Cardiac atrium fibroblast (primary cell): ENCODE results near the gene BRCA2. TPM values are rescaled to one million over a fixed set of nuclear protein-coding genes. Genes with fewer than 3 reads are reported as not detected.

ENCODE experiments used
- total RNA-seq: library from RNA; depleted of rRNA; stranded (reverse); fragments of >200 nt; gene quantifications from 2 replicates; pipeline ENCODE4 v1.2.3, GENCODE V29; 2015

The BRCA2 gene, protein sequence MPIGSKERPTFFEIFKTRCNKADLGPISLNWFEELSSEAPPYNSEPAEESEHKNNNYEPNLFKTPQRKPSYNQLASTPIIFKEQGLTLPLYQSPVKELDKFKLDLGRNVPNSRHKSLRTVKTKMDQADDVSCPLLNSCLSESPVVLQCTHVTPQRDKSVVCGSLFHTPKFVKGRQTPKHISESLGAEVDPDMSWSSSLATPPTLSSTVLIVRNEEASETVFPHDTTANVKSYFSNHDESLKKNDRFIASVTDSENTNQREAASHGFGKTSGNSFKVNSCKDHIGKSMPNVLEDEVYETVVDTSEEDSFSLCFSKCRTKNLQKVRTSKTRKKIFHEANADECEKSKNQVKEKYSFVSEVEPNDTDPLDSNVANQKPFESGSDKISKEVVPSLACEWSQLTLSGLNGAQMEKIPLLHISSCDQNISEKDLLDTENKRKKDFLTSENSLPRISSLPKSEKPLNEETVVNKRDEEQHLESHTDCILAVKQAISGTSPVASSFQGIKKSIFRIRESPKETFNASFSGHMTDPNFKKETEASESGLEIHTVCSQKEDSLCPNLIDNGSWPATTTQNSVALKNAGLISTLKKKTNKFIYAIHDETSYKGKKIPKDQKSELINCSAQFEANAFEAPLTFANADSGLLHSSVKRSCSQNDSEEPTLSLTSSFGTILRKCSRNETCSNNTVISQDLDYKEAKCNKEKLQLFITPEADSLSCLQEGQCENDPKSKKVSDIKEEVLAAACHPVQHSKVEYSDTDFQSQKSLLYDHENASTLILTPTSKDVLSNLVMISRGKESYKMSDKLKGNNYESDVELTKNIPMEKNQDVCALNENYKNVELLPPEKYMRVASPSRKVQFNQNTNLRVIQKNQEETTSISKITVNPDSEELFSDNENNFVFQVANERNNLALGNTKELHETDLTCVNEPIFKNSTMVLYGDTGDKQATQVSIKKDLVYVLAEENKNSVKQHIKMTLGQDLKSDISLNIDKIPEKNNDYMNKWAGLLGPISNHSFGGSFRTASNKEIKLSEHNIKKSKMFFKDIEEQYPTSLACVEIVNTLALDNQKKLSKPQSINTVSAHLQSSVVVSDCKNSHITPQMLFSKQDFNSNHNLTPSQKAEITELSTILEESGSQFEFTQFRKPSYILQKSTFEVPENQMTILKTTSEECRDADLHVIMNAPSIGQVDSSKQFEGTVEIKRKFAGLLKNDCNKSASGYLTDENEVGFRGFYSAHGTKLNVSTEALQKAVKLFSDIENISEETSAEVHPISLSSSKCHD (N-terminal part only)
- 2.1 and 6.1 TPM in 2 replicates for total RNA-seq

GRCh38 chr13:32315238-32316027, at the start of gene BRCA2, which contains the start of gene ZAR1L:
Gene BRCA2 (plus strand): TSS chr13:32315508. CDS start chr13:32316461, 953 bp downstream.
Gene ZAR1L (minus strand): TSS chr13:32315363. CDS start chr13:32311925, 3,438 bp downstream.

DNA sequence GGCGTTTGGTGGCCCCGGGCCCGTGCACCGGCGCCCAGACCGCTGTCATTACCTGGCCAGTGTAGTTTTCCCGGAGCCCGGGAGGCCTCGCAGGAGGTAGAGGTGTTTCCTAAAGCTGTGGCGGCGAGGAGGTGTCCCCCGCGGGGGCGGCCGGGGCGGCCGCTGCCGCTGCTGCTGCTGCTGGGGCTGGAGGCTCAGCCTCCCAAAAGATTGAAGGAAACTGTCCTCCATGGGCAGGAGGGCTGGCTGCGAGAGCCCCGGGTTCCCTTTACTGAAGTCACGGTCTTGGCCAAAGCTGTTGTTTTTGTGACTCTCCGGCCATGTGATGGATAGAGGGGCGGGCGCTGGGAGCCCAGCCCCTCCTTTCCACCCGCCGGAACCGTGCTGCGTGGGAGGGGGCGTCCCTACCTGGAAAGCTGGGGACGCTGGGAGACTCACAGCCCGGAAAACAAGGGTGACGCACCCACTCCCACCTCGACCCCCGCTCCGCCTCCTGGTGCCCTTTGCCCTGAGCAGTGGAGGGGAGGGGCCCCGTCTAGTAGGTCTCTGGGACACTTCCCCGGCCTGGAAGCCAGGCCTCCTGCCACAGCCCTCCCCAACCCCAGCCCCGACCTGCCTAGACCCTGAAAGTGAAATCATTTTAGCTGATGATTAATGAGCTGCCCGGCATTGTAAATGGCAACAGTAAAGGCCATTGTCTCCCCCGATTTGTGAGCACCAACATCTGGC, 112.7 kb downstream of the BRCA2 start, which contains the start of gene N4BP2L1:
Gene N4BP2L1 (minus strand): TSS at position 279 of the 729 bp plus-strand sequence. CDS start 48 bp downstream, at position 231.

Other genes starting within 250 kb of the BRCA2 start
- not detected in 2 replicates for gene ZAR1L, start 145 bp upstream of the BRCA2 start, total RNA-seq
- 0.81 and 7.0 TPM in 2 replicates for gene N4BP2L1, start 112.6 kb downstream of the BRCA2 start, total RNA-seq
- gene N4BP2L2, start 223.3 kb downstream of the BRCA2 start, total RNA-seq, result 40.2 and 41.2 TPM in 2 replicates